Mesenchymal stem cell (in vitro differentiated cells and primary cell): ENCODE results near the gene KIRREL3.

ENCODE experiments used
- DNase-seq: peaks from one replicate; pipeline ENCODE4 v3.0.0-alpha.2; 2013
- H2AFZ ChIP-seq: one replicate; pipeline ENCODE4 v1.6.1; 2013; ENCODE audit warnings: low read depth, mild to moderate bottlenecking, control low read depth, inconsistent platforms, low read length, moderate library complexity
- H2AK5ac ChIP-seq: 2 replicates; pipeline ENCODE4 v1.6.1; 2013; ENCODE audit warnings: low read length, moderate library complexity, mild to moderate bottlenecking, inconsistent platforms; ENCODE audit not compliant: severe bottlenecking
- H2BK120ac ChIP-seq: one replicate; pipeline ENCODE4 v1.6.1; 2013; ENCODE audit warnings: low read depth, mild to moderate bottlenecking, inconsistent platforms, low read length, moderate library complexity
- H2BK12ac ChIP-seq, 2 experiments: one replicate each; pipeline ENCODE4 v1.6.1; 2013; ENCODE audit warnings: inconsistent platforms in 2 of 2, low read length in 2 of 2, mild to moderate bottlenecking in 2 of 2, moderate library complexity in 2 of 2, control low read depth in 1 of 2
- H2BK15ac ChIP-seq: one replicate; pipeline ENCODE4 v1.6.1; 2013; ENCODE audit warnings: mild to moderate bottlenecking, low read depth, inconsistent platforms; ENCODE audit not compliant: poor library complexity, severe bottlenecking
- H2BK5ac ChIP-seq: 2 replicates; pipeline ENCODE4 v1.6.1; 2013; ENCODE audit warnings: low read depth, mild to moderate bottlenecking, low read length, control low read depth, inconsistent platforms; ENCODE audit not compliant: poor library complexity, severe bottlenecking
- H3K14ac ChIP-seq, 2 experiments: one replicate each; pipeline ENCODE4 v1.6.1; 2013; ENCODE audit warnings: inconsistent platforms in 2 of 2, low read length in 2 of 2, control low read depth in 1 of 2, mild to moderate bottlenecking in 1 of 2, moderate library complexity in 1 of 2
- H3K18ac ChIP-seq, 2 experiments: one replicate each; pipeline ENCODE4 v1.6.1; 2013; ENCODE audit warnings: inconsistent platforms in 2 of 2, low read length in 2 of 2, control low read depth in 1 of 2, low read depth in 1 of 2, mild to moderate bottlenecking in 1 of 2
- H3K23ac ChIP-seq, 2 experiments: one replicate each; pipeline ENCODE4 v1.6.1; 2013; ENCODE audit warnings: inconsistent platforms in 2 of 2, low read length in 2 of 2, mild to moderate bottlenecking in 2 of 2, moderate library complexity in 2 of 2, control low read depth in 1 of 2
- H3K27ac ChIP-seq: 2 replicates; pipeline ENCODE4 v1.5.1; 2013; ENCODE audit warnings: mild to moderate bottlenecking, moderate library complexity, low read length, control low read depth, inconsistent platforms; ENCODE audit not compliant: poor library complexity, severe bottlenecking
- H3K27me3 ChIP-seq, 2 experiments: 2 replicates each; pipeline versions ENCODE4 v1.6.1 to v1.7.0; 2013; ENCODE audit warnings: low read length in 2 of 2, mild to moderate bottlenecking in 2 of 2, moderate library complexity in 2 of 2, control low read depth in 1 of 2, inconsistent platforms in 1 of 2; ENCODE audit not compliant: control insufficient read depth in 1 of 2, insufficient read depth in 1 of 2
- H3K36me3 ChIP-seq, 2 experiments: 2 replicates each; pipeline versions ENCODE4 v1.6.1 to v1.7.0; 2013; ENCODE audit warnings: low read length in 2 of 2, control low read depth in 1 of 2, inconsistent platforms in 1 of 2, low read depth in 1 of 2, mild to moderate bottlenecking in 1 of 2; ENCODE audit not compliant: insufficient read depth in 2 of 2, control insufficient read depth in 1 of 2
- H3K4ac ChIP-seq, 2 experiments: one replicate each; pipeline ENCODE4 v1.6.1; 2013; ENCODE audit warnings: inconsistent platforms in 2 of 2, low read length in 2 of 2, mild to moderate bottlenecking in 2 of 2, moderate library complexity in 2 of 2, control low read depth in 1 of 2, low read depth in 1 of 2
- H3K4me1 ChIP-seq: 2 replicates; pipeline ENCODE4 v1.6.1; 2013; ENCODE audit warnings: low read depth, low read length, control low read depth; ENCODE audit not compliant: control insufficient read depth, insufficient read depth
- H3K4me2 ChIP-seq: 2 replicates; pipeline ENCODE4 v1.6.1; 2013; ENCODE audit warnings: low read length, mild to moderate bottlenecking, inconsistent platforms; ENCODE audit not compliant: poor library complexity, severe bottlenecking
- H3K4me3 ChIP-seq, 2 experiments: 2 replicates each; pipeline versions ENCODE4 v1.5.1 to v1.7.0; 2013; ENCODE audit warnings: low read length in 2 of 2, mild to moderate bottlenecking in 2 of 2, control low read depth in 1 of 2, low read depth in 1 of 2; ENCODE audit not compliant: insufficient read depth in 1 of 2
- H3K79me1 ChIP-seq: replicated peaks from 2 replicates; pipeline ENCODE4 v1.6.1; 2013; ENCODE audit warnings: mild to moderate bottlenecking, control low read depth, low read length, inconsistent platforms; ENCODE audit not compliant: poor library complexity, severe bottlenecking
- H3K9ac ChIP-seq: 2 replicates; pipeline ENCODE4 v1.7.0; 2013; ENCODE audit warnings: mild to moderate bottlenecking, low read length, moderate library complexity
- H3K9me3 ChIP-seq: 2 replicates; pipeline ENCODE4 v1.7.0; 2013; ENCODE audit warnings: mild to moderate bottlenecking, low read length; ENCODE audit not compliant: control insufficient read depth
- H4K8ac ChIP-seq: one replicate; pipeline ENCODE4 v1.6.1; 2013; ENCODE audit warnings: inconsistent platforms, mild to moderate bottlenecking, low read length, moderate library complexity
- H4K91ac ChIP-seq: one replicate; pipeline ENCODE4 v1.6.1; 2013; ENCODE audit warnings: mild to moderate bottlenecking, low read length, inconsistent platforms
- WGBS: methylation state at CpG from one replicate; pipeline ENCODE4 v1.1.7; 2013; ENCODE audit warnings: mixed read lengths; 5-methylcytosine and 5-hydroxymethylcytosine counted together

Gene KIRREL3

DNA sequence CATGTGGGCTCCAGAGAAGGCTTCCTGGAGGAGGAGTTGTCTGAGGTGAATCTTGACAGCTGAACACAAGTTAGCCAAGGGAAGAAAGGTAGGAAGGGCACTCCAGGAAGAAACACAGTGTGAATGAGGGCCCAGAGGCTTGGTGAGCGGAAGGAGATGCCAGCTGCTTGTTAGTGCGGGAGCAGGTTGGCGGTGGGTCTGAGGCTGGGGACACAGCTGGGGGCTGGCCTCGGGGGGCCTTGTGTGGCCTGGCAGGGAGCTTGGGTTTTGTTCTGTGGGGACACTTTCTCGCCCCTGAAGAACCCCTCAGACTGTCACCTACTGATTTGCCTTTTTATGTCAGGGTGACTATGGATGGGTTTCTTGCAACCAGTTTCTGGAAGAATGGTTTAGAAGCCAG lies 485.1 kb downstream of the KIRREL3 start:
- no peak overlapping the region for H2BK120ac ChIP-seq
- H2BK5ac ChIP-seq = no peak overlapping the region
- H4K91ac ChIP-seq = no peak overlapping the region
- H2AFZ ChIP-seq = no peak overlapping the region
- H3K4me3 ChIP-seq = no peak overlapping the region
- no peaks in the 10 kb centered on the region for H3K9me3 ChIP-seq
- H3K36me3 ChIP-seq = peaks cover 0 to 11% of the 10 kb centered on the region in 2 experiments
- H3K14ac ChIP-seq = no peak overlapping the region
- no peak overlapping the region for H3K4me2 ChIP-seq
- no peak overlapping the region for H3K23ac ChIP-seq
- H3K9ac ChIP-seq = no peak overlapping the region
- no peaks in the 10 kb centered on the region for H3K79me1 ChIP-seq
- no peak overlapping the region for H2AK5ac ChIP-seq
- WGBS = 93% methylated on average over 4 of the region's 5 CpGs
- H3K4me1 ChIP-seq = no peaks in the 10 kb centered on the region
- H3K27me3 ChIP-seq = peaks cover 0 to 56% of the 10 kb centered on the region in 2 experiments
- H3K4ac ChIP-seq = no peak overlapping the region
- H3K27ac ChIP-seq = no peak overlapping the region
- DNase-seq = no peak
- no peak overlapping the region for H4K8ac ChIP-seq
- no peak overlapping the region for H2BK15ac ChIP-seq
- H2BK12ac ChIP-seq = no peak overlapping the region
- H3K18ac ChIP-seq = no peak overlapping the region

GRCh38 chr11:126514061-126514693 lies 486.4 kb downstream of the KIRREL3 start:
- Histone ChIP-seq H3K4me1 (no peaks in the 10 kb centered on the region), H3K27me3 (peaks cover 0 to 50% of the 10 kb centered on the region in 2 experiments), H3K27ac (no peak overlapping the region), H2BK5ac (no peak overlapping the region), H2BK120ac (no peak overlapping the region), H3K79me1 (no peaks in the 10 kb centered on the region), H3K9me3 (no peaks in the 10 kb centered on the region), H3K18ac (no peak overlapping the region), H4K91ac (no peak overlapping the region), H3K9ac (no peak overlapping the region), H2AK5ac (no peak overlapping the region), H3K36me3 (peaks cover 0 to 5% of the 10 kb centered on the region in 2 experiments), H3K23ac (no peak overlapping the region), H3K4me2 (no peak overlapping the region), H2BK15ac (no peak overlapping the region), H3K4me3 (no peak overlapping the region), H3K4ac (no peak overlapping the region), H2AFZ (no peak overlapping the region), H2BK12ac (no peak overlapping the region), H4K8ac (no peak overlapping the region), H3K14ac (no peak overlapping the region)
- DNase-seq = no peak
- WGBS = 66% methylated on average over 9 of the region's 10 CpGs

DNA sequence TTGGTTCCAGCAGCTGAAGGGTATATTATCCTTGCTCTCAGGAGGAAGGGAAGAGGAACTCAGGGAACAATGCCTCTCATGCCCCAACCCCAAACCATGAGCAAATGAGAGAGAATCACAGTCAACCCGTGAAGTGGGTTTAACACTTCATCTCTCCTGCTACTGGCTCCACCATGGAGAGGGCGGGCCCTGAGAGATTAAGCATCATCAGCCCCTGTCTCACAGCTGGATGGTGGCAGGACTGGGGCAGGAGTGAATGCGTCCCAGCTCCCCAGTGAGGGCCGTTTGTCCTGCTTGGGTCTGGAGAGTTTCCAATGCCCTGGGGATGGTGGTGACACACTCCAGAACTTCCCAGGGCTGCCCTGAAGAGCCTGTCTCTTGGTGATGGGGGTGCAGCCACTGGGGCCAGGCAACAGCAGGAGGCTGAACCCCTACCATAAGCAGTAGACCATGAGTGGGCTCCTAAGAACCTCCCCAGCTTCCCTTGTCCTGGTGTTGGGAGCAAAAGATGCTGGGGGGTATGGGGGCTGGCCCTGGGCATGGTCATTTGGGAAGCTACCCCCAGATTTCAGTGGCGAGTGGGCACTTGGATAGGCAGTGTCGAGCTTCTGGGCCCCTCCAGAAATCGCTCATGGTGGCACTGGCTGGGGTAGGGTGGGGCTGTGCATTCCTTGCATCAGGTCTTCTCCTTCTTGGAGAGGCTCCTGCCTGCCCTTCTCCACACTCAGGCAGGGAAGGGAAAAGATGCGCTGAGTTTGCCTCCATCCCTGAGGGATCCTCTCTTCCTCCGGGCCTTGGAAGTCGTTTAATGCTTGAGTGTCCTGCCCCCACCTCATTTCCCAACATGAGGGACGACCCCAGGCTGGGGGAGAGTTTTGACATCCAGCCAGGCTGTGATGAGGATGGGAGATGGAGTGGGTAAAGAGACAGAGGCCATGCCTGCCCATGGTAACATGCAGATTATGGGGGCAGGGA lies 487.5 kb downstream of the KIRREL3 start:
- WGBS = 60% methylated on average over 9 of the region's 11 CpGs
- H2BK15ac ChIP-seq = no peak overlapping the region
- no peak overlapping the region for H3K9ac ChIP-seq
- no peak overlapping the region for H3K18ac ChIP-seq
- H3K4ac ChIP-seq = no peak overlapping the region
- H2AFZ ChIP-seq = no peak overlapping the region
- no peak overlapping the region for H2BK5ac ChIP-seq
- no peak overlapping the region for H3K23ac ChIP-seq
- no peak overlapping the region for H3K4me2 ChIP-seq
- no peaks in the 10 kb centered on the region for H3K9me3 ChIP-seq
- no peak overlapping the region for H2BK120ac ChIP-seq
- H4K91ac ChIP-seq = no peak overlapping the region
- H3K36me3 ChIP-seq = peaks cover 0 to 5% of the 10 kb centered on the region in 2 experiments
- H3K4me1 ChIP-seq = no peaks in the 10 kb centered on the region
- H3K27me3 ChIP-seq = peaks cover 0 to 43% of the 10 kb centered on the region in 2 experiments
- DNase-seq = no peak
- no peak overlapping the region for H3K14ac ChIP-seq
- H4K8ac ChIP-seq = no peak overlapping the region
- no peak overlapping the region for H2BK12ac ChIP-seq
- H3K79me1 ChIP-seq = no peaks in the 10 kb centered on the region
- no peak overlapping the region for H3K27ac ChIP-seq
- H3K4me3 ChIP-seq = no peak overlapping the region
- H2AK5ac ChIP-seq = no peak overlapping the region

DNA sequence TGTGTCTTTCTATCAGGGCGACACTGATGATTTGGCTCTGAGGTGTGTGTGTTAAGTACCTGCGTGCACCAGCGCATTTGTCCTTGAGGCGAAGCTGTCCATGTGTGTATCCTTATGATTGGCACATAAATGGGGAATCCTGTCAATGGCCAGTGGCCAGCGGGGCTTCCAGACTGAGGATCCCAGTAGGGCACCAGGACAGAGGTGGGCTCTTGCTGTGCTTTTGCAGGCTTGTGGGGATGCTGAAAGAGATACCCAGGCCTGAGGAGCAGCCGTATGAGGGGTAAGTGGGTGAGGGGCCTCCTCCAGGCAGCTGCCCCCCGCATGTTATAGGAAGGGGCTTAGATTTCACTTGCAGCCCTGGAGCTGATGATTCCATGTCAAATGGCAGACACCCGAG lies 488.3 kb downstream of the KIRREL3 start:
- H3K9ac ChIP-seq = no peak overlapping the region
- H3K4ac ChIP-seq = no peak overlapping the region
- 86% methylated on average over 8 of the region's 8 CpGs for WGBS
- H3K4me1 ChIP-seq = no peaks in the 10 kb centered on the region
- no peak overlapping the region for H2BK5ac ChIP-seq
- peaks cover 3% of the 10 kb centered on the region for H3K9me3 ChIP-seq
- H2BK15ac ChIP-seq = no peak overlapping the region
- no peaks in the 10 kb centered on the region for H3K79me1 ChIP-seq
- no peak overlapping the region for H3K27ac ChIP-seq
- H3K4me3 ChIP-seq = no peak overlapping the region
- H3K4me2 ChIP-seq = no peak overlapping the region
- peak overlapping the region in 1 of 2 experiments; percentile 25 for H3K23ac ChIP-seq
- no peak overlapping the region for H3K14ac ChIP-seq
- no peak overlapping the region for H4K8ac ChIP-seq
- no peak overlapping the region for H2BK12ac ChIP-seq
- H3K27me3 ChIP-seq = peaks cover 0 to 35% of the 10 kb centered on the region in 2 experiments
- no peak overlapping the region for H4K91ac ChIP-seq
- H2BK120ac ChIP-seq = no peak overlapping the region
- DNase-seq = no peak
- peaks cover 0 to 5% of the 10 kb centered on the region in 2 experiments for H3K36me3 ChIP-seq
- H3K18ac ChIP-seq = no peak overlapping the region
- no peak overlapping the region for H2AK5ac ChIP-seq
- no peak overlapping the region for H2AFZ ChIP-seq
